ENCODE measurements around the gene RPRD1A.

The RPRD1A gene

DNA sequence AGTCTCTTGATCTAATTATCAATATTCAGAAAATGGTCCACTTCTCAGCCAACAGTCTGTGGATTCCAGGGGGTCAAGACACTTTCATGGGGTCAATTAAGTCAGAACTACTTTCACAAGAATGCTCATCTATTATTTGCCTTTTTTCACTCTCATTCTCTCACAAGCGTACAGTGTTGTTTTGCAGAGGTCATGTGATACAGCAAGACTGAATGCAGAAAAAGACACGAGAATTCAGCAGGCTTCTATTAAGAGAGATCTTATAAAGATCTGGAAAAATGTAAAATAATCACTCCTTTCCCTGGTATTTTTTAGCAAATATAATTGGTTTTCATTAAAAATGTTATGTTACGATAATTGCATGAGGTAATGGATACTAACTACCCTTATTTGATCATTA, 8.7 kb downstream of the RPRD1A start:
- no peak overlapping the region for H3K4me3 ChIP-seq
- peaks cover 2% of the 10 kb centered on the region; the same call in 1 of the 2 replicates for H3K4me1 ChIP-seq
- no peak overlapping the region for H3K4me2 ChIP-seq
- H4K20me1 ChIP-seq = peaks cover 77% of the 10 kb centered on the region
- peaks cover 36% of the 10 kb centered on the region for H3K36me3 ChIP-seq
- no peak overlapping the region for H3K9ac ChIP-seq
- TF ChIP-seq Cebpa-rat (IDR thresholded peaks at IDR 0.05) = no peak
- no peaks in the 10 kb centered on the region for H3K27me3 ChIP-seq
- no peak overlapping the region for H3K27ac ChIP-seq
- H3K9me3 ChIP-seq = peaks cover 57% of the 10 kb centered on the region

DNA sequence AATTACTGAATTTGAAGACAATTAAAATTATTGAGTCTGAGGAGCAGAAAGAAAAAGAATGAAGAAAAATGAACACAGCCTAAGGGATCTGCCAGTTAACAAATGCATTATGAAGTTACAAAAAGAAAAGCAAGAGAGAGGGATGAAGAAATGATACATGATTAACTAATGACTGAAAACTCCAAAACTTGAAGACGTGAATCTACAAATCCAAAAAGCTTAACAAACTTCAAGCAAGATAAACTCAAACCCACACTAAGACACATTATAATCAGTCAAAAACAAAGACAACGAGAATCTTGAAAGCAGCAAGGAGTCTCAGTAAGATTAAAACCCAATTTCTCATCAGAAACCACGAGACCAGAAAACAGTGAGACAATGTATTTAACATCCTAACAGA, 15.6 kb downstream of the RPRD1A start:
- Histone ChIP-seq H4K20me1 (peaks cover 75% of the 10 kb centered on the region; the same call in 1 of the 2 replicates), H3K4me1 (no peaks in the 10 kb centered on the region), H3K4me2 (no peak overlapping the region), H3K36me3 (peaks cover 32% of the 10 kb centered on the region), H3K27ac (no peak overlapping the region), H3K9ac (no peak overlapping the region), H3K9me3 (peaks cover 80% of the 10 kb centered on the region), H3K27me3 (no peaks in the 10 kb centered on the region), H3K4me3 (no peak overlapping the region)
- TF ChIP-seq Cebpa-rat (IDR thresholded peaks at IDR 0.05) = no peak

DNA sequence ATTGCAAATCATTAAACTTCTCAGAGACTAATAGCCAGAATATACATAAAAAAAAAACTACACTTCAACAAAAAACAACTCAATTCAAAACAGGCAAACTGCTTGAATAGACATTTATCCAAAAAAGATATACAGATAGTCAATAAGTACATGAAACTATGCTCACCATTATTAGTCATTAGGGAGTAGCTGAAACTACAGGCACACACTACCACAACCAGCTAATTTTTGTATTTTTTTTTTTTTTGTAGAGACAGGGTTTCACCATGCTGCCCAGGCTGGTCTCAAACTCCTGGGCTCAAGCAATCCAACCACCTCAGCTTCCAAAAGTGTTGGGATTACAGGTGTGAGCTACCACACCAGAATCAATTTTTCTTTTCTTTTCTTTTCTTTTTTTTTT, 16.9 kb downstream of the RPRD1A start:
- Histone ChIP-seq H3K27me3 (no peaks in the 10 kb centered on the region), H3K9me3 (peaks cover 86% of the 10 kb centered on the region), H3K9ac (no peak overlapping the region), H3K27ac (no peak overlapping the region), H3K4me3 (no peak overlapping the region), H4K20me1 (peaks cover 75% of the 10 kb centered on the region; the same call in 1 of the 2 replicates), H3K36me3 (peaks cover 39% of the 10 kb centered on the region), H3K4me2 (no peak overlapping the region), H3K4me1 (no peaks in the 10 kb centered on the region)
- TF ChIP-seq Cebpa-rat (IDR thresholded peaks at IDR 0.05) = no peak

DNA sequence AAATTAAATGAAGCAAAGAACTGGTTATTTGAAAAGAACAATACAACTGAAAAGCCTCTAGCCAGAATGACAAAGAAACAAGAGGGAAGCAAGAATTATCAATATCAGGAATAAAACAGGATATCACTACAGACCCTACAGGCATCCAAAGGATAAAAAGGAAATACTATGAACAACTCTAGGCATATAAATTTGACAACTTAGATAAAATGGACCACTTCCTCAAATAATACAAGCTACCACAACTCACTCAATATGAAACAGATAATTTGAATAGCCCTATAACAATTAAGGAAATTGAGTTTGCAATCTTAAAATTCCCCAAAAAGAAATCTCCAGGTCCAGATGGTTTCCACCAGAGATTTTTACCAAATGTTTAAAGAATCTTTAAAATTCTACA, 19.8 kb downstream of the RPRD1A start:
- Histone ChIP-seq H3K36me3 (peaks cover 15% of the 10 kb centered on the region), H3K27ac (no peak overlapping the region), H3K4me2 (no peak overlapping the region), H3K4me3 (no peak overlapping the region), H3K9me3 (peaks cover 72% of the 10 kb centered on the region), H3K9ac (no peak overlapping the region), H3K27me3 (no peaks in the 10 kb centered on the region), H4K20me1 (peaks cover 87% of the 10 kb centered on the region), H3K4me1 (no peaks in the 10 kb centered on the region)
- TF ChIP-seq Cebpa-rat (IDR thresholded peaks at IDR 0.05) = no peak

DNA sequence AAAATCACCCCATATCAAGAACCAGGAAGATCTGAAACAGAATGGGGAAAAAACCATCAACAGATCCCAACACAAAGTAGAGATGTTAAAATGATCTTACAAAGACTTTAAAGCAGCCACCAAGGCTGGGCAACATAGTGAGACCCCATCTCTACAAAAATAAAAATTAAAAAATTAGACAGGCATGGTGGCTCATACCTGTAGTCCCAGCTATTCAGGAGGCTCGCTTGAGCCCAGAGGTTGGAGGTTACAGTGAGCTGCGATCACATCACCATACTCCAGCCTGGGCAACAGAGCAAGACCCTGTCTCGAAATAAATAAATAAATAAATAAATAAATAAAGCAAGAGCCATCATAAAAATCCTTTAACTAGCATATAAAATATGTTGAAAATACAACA, 20.5 kb downstream of the RPRD1A start:
- no peak for TF ChIP-seq Cebpa-rat (IDR thresholded peaks at IDR 0.05)
- H3K4me2 ChIP-seq = no peak overlapping the region
- H4K20me1 ChIP-seq = peaks cover 93% of the 10 kb centered on the region
- no peaks in the 10 kb centered on the region for H3K4me1 ChIP-seq
- no peaks in the 10 kb centered on the region for H3K27me3 ChIP-seq
- H3K9ac ChIP-seq = no peak overlapping the region
- no peak overlapping the region for H3K27ac ChIP-seq
- H3K4me3 ChIP-seq = no peak overlapping the region
- H3K9me3 ChIP-seq = peaks cover 70% of the 10 kb centered on the region
- H3K36me3 ChIP-seq = peaks cover 14% of the 10 kb centered on the region; the same call in 1 of the 2 replicates

DNA sequence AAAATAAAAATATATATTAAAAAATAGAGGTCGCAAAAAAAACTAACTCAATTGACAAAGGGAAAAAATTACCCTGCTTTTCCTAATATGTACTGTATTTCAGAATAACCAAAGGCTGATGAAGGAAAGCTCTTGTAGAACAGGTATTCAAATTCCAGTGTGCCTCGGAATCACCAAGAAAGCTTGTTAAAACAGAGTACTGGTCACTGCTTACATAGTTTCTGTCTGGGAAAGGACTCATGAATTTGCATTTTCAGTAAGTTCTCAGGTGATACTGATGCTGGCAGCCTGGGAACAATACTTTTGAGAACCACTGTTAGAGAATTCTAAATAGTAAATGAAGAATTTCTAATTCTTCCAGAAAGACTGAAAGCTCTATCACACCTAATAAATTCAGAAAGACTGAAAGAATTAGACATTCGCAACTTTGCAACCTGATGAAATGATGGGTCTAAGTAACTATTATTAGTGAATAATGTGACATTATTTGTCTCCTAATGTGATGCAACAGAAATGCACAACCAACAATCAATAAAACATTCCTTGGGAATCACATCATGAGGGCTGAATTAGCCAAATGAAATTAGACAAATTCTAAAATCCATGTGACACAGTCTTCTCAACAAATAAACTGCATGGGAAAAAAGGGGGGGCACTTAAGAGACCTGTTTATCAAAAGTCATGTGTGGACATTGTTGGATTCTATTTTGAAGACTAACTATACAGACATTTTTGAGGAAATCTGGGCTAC, 21.9 kb downstream of the RPRD1A start:
- H4K20me1 ChIP-seq = peaks cover 97% of the 10 kb centered on the region
- no peak overlapping the region for H3K27ac ChIP-seq
- no peaks in the 10 kb centered on the region for H3K27me3 ChIP-seq
- no peak for TF ChIP-seq Cebpa-rat (IDR thresholded peaks at IDR 0.05)
- peaks cover 66% of the 10 kb centered on the region for H3K9me3 ChIP-seq
- H3K4me2 ChIP-seq = no peak overlapping the region
- no peak overlapping the region for H3K4me3 ChIP-seq
- H3K4me1 ChIP-seq = no peaks in the 10 kb centered on the region
- peaks cover 24% of the 10 kb centered on the region for H3K36me3 ChIP-seq
- no peak overlapping the region for H3K9ac ChIP-seq

DNA sequence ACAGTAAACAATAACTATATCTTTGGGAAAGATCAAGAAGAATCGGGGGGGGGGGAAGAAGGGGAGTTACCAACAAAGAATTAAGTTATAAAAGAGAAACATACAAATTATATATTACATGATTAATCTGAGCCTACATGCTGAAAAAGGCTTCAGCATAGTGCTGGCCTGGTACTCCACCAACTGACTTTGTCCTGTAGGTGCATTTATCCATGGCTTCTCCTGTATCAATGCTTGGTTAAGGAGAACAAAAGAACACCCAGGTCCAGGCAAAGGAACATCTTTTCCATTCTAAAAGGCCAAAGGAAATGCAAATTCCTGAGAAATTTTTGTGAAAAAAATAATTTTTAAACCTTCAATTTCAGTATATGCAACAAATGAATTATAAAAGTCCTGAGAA, 24.2 kb downstream of the RPRD1A start:
- Histone ChIP-seq H4K20me1 (peaks cover 76% of the 10 kb centered on the region), H3K4me1 (no peaks in the 10 kb centered on the region), H3K27me3 (no peaks in the 10 kb centered on the region), H3K36me3 (peaks cover 44% of the 10 kb centered on the region), H3K9me3 (peaks cover 67% of the 10 kb centered on the region), H3K4me2 (no peak overlapping the region), H3K9ac (no peak overlapping the region), H3K27ac (no peak overlapping the region), H3K4me3 (no peak overlapping the region)
- no peak for TF ChIP-seq Cebpa-rat (IDR thresholded peaks at IDR 0.05)

DNA sequence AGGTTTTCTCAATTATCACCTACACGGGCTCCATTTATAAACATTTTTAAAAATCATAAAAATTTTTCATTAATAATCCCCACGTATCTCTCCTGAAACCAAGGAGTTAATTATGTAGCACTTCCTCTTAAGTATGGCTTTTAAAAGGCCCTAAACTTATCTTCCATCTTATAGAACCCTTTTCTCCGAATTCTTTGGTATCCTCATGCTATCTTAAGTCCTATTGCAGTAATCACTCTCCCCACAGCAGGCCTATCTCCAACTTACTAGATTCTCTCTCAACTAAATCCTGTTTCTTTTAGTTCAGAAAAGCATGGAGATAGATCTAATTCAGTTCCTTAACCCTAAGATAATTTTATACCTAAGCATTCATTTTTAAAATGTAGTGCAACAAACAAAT, 26.2 kb downstream of the RPRD1A start:
- Histone ChIP-seq H3K9me3 (peaks cover 66% of the 10 kb centered on the region), H3K27ac (no peak overlapping the region), H4K20me1 (peaks cover 57% of the 10 kb centered on the region), H3K27me3 (no peaks in the 10 kb centered on the region), H3K4me3 (no peak overlapping the region), H3K4me1 (no peaks in the 10 kb centered on the region), H3K36me3 (peaks cover 51% of the 10 kb centered on the region), H3K9ac (no peak overlapping the region), H3K4me2 (no peak overlapping the region)
- no peak for TF ChIP-seq Cebpa-rat (IDR thresholded peaks at IDR 0.05)

DNA sequence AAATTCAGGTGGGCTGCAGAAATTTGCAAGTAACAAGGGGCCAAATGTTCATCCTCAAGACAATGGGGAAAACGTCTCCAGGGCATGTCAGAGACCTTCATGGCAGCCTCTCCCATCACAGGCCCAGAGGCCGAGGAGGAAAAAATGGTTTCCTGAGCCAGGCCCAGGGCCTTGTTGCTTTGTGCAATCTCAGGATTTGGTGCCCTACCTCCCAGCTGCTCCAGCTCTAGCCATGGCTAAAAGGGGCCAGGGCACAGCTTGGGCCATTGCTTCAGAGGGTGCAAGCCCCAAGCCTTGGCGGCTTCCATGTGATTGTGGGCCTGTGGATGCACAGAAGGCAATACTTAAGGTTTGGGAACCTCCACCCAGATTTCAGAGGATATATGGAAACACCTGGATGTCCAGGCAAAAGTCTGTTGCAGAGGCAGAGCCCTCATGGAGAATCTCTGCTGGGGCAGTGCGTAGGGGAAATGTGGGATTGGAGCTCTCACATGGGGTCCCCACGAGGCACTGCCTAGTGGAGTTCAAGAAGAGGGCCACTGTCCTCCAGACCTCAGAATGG, 29.2 kb downstream of the RPRD1A start:
- Histone ChIP-seq H3K4me2 (no peak overlapping the region), H3K36me3 (peaks cover 48% of the 10 kb centered on the region), H3K27ac (no peak overlapping the region), H3K9me3 (peaks cover 58% of the 10 kb centered on the region), H3K4me1 (no peaks in the 10 kb centered on the region), H3K4me3 (peak overlapping the region; percentile 24; the same call in 1 of the 2 replicates), H4K20me1 (peaks cover 43% of the 10 kb centered on the region), H3K9ac (no peak overlapping the region), H3K27me3 (no peaks in the 10 kb centered on the region)
- no peak for TF ChIP-seq Cebpa-rat (IDR thresholded peaks at IDR 0.05)

DNA sequence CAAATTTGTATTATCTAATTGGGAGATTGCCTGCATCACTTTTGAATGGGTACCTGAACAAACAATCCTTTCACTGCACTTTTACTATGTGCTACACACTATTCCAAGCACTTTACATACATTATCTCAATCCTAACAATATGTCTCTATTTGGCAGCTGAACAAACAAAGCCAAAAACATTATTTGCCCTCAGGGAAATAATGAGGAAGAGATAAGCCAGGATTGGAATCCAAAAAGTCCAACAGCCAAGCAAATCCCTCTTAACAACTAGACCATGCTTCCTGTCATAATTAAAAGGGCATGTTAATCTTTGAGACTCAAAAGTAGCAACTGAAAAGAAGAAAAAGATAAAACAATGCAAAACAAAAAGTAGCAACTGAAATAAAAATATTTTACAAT, 32.1 kb downstream of the RPRD1A start:
- Histone ChIP-seq H3K9me3 (peaks cover 42% of the 10 kb centered on the region), H4K20me1 (peaks cover 32% of the 10 kb centered on the region), H3K36me3 (peaks cover 58% of the 10 kb centered on the region), H3K4me2 (no peak overlapping the region), H3K4me1 (peaks cover 19% of the 10 kb centered on the region), H3K27ac (no peak overlapping the region), H3K9ac (no peak overlapping the region), H3K27me3 (no peaks in the 10 kb centered on the region), H3K4me3 (no peak overlapping the region)
- no peak for TF ChIP-seq Cebpa-rat (IDR thresholded peaks at IDR 0.05)
